GM11168 (cell line): Measurements from ENCODE around the gene CHMP1A.

ENCODE experiments used
- in situ Hi-C: fragments of 300-500 bp; cut with MboI; formaldehyde crosslinking; loops from one replicate; pipeline ENCODE4 v1.12.0; 2022; ENCODE audit warnings: low sequenced_read_pairs; ENCODE audit not compliant: unreplicated experiment

Gene CHMP1A

GRCh38 chr16:89612415-89613166 is 44.9 kb downstream of the CHMP1A start:
- in situ Hi-C loops = no loop called here

- in situ Hi-C loops = no loop called here
These were observed 47.4 kb downstream of the CHMP1A start for GRCh38 chr16:89610108-89610453.

DNA sequence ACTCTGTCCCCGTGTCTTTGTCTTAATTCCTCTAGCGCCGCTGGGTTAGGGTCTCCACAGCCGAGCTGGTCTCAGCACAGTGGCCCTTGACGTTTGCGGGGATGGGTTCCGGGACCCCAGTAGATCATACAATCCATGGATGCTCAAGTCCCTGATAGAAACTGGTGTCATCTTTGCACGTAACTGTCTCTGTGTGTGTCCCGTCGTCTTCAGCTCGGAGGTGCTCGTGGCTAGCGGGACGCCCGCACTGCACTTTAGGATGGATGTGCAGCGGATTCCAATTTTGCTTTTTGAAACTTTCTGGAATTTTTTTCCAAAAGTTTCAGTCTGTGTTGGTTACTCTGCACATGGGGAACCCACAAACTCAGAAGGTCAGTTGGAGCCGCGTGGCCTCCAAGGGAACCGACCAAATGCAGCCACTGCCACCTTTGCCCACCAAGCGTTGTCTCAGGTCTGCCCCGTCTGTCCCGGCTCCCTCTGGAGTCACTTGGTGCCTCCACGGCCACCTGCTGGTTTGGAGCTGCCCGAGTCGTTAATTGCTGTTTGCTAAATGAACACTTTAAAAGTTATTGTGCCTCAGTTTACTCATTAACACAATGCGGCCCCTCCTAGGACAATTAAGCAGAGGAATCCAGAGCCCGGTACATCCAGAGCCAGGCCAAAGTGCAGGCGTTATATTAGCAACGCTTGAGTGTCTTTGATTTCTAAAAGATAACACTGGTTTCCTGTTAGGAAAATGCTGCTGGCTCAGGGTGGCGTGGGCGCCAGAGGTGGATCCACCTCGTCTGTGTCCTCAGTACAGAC is 49.4 kb downstream of the CHMP1A start:
- in situ Hi-C loops = no loop called here

GRCh38 chr16:89607453-89607852 is 50.1 kb downstream of the CHMP1A start:
- in situ Hi-C loops = no loop called here

- in situ Hi-C loops = no loop called here
These were observed 51.5 kb downstream of the CHMP1A start for GRCh38 chr16:89606006-89606405.

DNA sequence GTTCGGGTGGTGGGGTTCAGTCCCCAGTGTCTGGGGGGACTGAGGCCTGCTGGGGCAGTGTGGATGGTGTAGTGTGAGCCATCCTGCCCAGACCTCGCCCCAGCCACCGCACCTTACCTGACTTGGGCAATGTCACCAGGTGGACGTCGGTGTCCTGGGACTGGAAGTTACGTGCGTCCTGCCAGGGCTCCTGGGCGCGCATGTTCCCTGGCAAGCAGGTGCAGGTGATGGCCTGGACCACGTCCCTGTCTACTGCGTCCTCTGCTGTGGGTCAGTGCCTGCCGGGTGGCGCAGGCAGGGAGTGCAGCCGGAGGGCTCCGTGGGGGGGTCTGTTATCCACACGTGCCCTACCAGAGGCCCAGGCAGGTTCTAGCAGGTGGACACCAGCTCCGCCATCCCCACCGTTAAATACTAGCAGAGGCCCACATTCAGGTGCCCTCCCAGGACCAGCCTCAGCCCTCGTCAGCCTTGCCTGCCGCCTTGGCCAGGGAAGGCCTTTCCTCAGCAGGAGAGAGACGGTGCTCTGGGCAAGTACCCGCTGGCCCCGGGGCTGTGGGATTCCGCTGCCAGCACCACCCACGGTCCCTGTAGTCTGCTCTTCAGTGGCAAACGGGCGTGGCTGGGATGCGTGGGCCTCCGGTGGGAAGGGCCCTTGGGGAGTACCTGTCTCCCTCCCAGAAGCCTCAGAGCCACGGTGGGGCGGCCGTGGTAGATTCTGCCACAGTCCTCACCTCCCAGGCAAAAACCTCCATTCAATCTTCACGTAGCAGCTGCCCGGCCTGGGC is 52.1 kb downstream of the CHMP1A start:
- in situ Hi-C loops = no loop called here

GRCh38 chr16:89604764-89605163 is 52.7 kb downstream of the CHMP1A start:
- in situ Hi-C loops = no loop called here

- in situ Hi-C loops = no loop called here
These were observed 54.4 kb downstream of the CHMP1A start for GRCh38 chr16:89602952-89603590.

DNA sequence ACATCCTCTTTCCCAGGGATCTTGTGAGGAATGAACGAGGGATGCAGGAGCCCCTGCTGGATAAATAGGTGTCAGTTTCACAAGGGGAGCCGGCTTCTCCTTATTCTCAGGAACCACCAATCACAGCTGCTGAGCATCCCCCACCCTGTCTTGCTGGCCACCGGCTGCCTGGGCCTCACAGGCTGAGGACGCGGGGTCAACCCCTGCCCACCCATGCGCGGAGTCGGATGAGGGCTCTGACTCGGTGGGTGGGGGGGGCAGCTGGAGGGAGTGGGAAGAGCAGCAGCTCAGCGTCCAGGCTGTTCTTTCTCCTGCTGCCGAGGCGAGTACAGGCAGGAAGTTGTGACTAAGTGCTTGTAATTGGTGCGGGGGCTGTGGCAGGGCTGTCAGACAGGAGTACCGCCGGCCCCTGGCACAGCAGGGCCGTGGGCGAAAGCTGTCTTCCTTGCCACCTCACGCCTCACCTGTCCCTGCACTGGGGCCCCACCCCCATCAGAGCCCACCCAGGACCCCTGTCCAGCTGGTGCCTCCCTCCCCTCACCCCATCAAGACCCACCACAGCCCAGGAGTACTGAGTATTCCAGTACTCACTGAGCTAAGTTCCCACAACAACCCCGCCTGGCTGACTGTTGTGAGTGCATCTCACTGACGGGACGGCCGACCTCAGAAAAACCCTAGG is 55.1 kb downstream of the CHMP1A start:
- in situ Hi-C loops = no loop called here

DNA sequence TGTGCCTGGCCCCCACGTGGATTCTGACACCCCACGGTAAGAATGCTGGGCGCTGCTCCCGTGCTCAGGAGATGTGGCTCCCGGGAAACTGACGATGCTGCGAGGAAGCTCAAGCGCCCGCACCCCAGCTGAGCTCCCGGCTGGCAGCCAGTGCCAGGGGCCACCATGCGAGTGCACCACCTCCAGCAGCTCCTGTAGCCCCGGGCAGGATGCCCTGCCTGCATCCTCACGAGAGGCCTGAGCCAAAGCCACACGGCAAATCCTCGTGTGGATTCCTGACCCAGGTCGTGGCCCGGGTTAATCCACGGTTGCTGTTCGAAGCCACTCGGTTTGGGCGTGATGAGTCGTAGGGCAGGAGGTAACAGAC is 55.6 kb downstream of the CHMP1A start:
- in situ Hi-C loops = no loop called here

- in situ Hi-C loops = no loop called here
These were observed 56.6 kb downstream of the CHMP1A start for GRCh38 chr16:89600956-89601355.

- in situ Hi-C loops = no loop called here
These were observed 57.1 kb downstream of the CHMP1A start for GRCh38 chr16:89600427-89600826.

DNA sequence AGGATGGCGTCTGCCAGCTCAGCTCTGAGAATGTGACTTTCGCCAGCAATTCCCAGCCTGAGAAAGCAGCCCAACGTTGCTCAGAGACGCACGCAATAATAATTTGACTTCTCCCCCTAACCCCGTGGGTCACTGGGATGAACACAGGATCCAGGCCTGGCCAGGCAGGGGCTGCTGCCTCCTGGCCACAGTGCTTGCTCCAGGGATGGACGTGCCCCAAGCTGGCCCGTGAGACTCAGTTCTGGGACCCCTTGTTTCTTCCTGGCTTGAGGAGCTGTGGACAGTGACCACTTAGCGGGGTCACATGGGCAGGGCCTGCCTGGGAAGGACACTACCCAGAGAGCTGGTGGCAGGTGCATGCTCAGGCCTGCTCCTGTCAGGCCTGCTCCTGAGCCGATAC is 57.6 kb downstream of the CHMP1A start:
- in situ Hi-C loops = no loop called here

GRCh38 chr16:89599451-89599858 is 58.1 kb downstream of the CHMP1A start:
- in situ Hi-C loops = no loop called here

- in situ Hi-C loops = no loop called here
These were observed 59.3 kb downstream of the CHMP1A start for GRCh38 chr16:89598199-89598598.

GRCh38 chr16:89596957-89597649 is 60.4 kb downstream of the CHMP1A start:
- in situ Hi-C loops = no loop called here

GRCh38 chr16:89596061-89596689 is 61.3 kb downstream of the CHMP1A start:
- in situ Hi-C loops = no loop called here

- in situ Hi-C loops = no loop called here
These were observed 62.0 kb downstream of the CHMP1A start for GRCh38 chr16:89595330-89596060.
